A549 (cell line): ENCODE data around the gene SBNO1.

Source experiments
- CBX2 ChIP-seq: fragments of 200-600 bp; sonication (generic); IDR thresholded peaks from 2 replicates; pipeline ENCODE4 v1.6.1; 2016; ENCODE audit warnings: low read depth, mild to moderate bottlenecking, borderline replicate concordance
- CHD2 ChIP-seq: fragments of 150-350 bp; IDR thresholded peaks from 2 replicates; pipeline ENCODE4 v1.6.1; 2014; ENCODE audit warnings: low read length; ENCODE audit not compliant: partially characterized antibody
- EP300 ChIP-seq, 2 experiments: fragments of >200 bp; sonication (Bioruptor Twin); formaldehyde crosslinking; IDR thresholded peaks; 2 replicates in 1 of 2; 3 replicates in 1 of 2; pipeline ENCODE4 v1.6.1; 2016 to 2017
- HDAC2 ChIP-seq: fragments of 200-600 bp; sonication (generic); IDR thresholded peaks from 2 replicates; pipeline ENCODE4 v1.6.1; 2016
- TF ChIP-seq, protein P1 (sequence below): fragments of >200 bp; sonication (Bioruptor Twin); formaldehyde crosslinking; IDR thresholded peaks from 3 replicates; pipeline ENCODE4 v1.5.1; 2016

GRCh38 chr12:123319826-123320225, 44.8 kb downstream of the SBNO1 start:
- TF ChIP-seq EP300 (IDR thresholded peaks at IDR 0.05) (no peak), HDAC2 (no peak), CBX2 (no peak), CHD2 (no peak)
- TF ChIP-seq, protein P1, sequence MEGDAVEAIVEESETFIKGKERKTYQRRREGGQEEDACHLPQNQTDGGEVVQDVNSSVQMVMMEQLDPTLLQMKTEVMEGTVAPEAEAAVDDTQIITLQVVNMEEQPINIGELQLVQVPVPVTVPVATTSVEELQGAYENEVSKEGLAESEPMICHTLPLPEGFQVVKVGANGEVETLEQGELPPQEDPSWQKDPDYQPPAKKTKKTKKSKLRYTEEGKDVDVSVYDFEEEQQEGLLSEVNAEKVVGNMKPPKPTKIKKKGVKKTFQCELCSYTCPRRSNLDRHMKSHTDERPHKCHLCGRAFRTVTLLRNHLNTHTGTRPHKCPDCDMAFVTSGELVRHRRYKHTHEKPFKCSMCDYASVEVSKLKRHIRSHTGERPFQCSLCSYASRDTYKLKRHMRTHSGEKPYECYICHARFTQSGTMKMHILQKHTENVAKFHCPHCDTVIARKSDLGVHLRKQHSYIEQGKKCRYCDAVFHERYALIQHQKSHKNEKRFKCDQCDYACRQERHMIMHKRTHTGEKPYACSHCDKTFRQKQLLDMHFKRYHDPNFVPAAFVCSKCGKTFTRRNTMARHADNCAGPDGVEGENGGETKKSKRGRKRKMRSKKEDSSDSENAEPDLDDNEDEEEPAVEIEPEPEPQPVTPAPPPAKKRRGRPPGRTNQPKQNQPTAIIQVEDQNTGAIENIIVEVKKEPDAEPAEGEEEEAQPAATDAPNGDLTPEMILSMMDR: no peak
